Fibroblast of lung (primary cell): Measurements from ENCODE around the gene PACSIN2. TPM values are rescaled to one million over a fixed set of nuclear protein-coding genes. Genes with fewer than 3 reads are reported as not detected.
"Not testable (repeated sequence)": the region's sequence is repeated elsewhere in the genome, so short reads cannot be mapped to it uniquely, and the experiment has no call there.

Source experiments
- DNase-seq, 2 donors: peaks; one replicate each; pipeline versions ENCODE4 v3.0.0 to v3.0.0-alpha.2; 2010; ENCODE audit warnings: low read depth in 2 of 2
- H2AFZ ChIP-seq: 2 replicates; pipeline ENCODE4 v1.5.1; 2012; ENCODE audit warnings: low read length, control low read depth, inconsistent platforms
- H3K27ac ChIP-seq: 2 replicates; pipeline ENCODE4 v1.5.1; 2011; ENCODE audit warnings: low read length, control low read depth; ENCODE audit not compliant: insufficient read depth
- H3K27me3 ChIP-seq: 2 replicates; pipeline ENCODE4 v1.5.1; 2011; ENCODE audit warnings: mild to moderate bottlenecking, low read length; ENCODE audit not compliant: control insufficient read depth, insufficient read depth
- H3K36me3 ChIP-seq: 2 replicates; pipeline ENCODE4 v1.5.1; 2011; ENCODE audit warnings: low read length; ENCODE audit not compliant: control insufficient read depth, insufficient read depth
- H3K4me1 ChIP-seq: 2 replicates; pipeline ENCODE4 v1.5.1; 2011; ENCODE audit warnings: low read length; ENCODE audit not compliant: control insufficient read depth, insufficient read depth; ENCODE audit errors: extremely low read depth
- H3K4me2 ChIP-seq: 2 replicates; pipeline ENCODE4 v1.5.1; 2011; ENCODE audit warnings: low read length, control low read depth; ENCODE audit not compliant: insufficient read depth; ENCODE audit errors: extremely low read depth
- H3K4me3 ChIP-seq, 4 experiments: fragments of 200-600 bp in 1 of 4; sonication (generic) in 1 of 4; replicated peaks in 1 of 4; 2 replicates each; pipeline ENCODE4 v1.5.1; 2011 to 2016; ENCODE audit warnings: low read length in 4 of 4, low read depth in 3 of 4, mild to moderate bottlenecking in 3 of 4, control low read depth in 2 of 4, inconsistent platforms in 1 of 4, mixed read lengths in 1 of 4; ENCODE audit not compliant: insufficient read depth in 1 of 4; ENCODE audit errors: control extremely low read depth in 1 of 4
- H3K79me2 ChIP-seq: 2 replicates; pipeline ENCODE4 v1.5.1; 2012; ENCODE audit warnings: mild to moderate bottlenecking, low read length, inconsistent platforms; ENCODE audit not compliant: control insufficient read depth, insufficient read depth
- H3K9ac ChIP-seq: 2 replicates; pipeline ENCODE4 v1.5.1; 2011; ENCODE audit warnings: mild to moderate bottlenecking, low read length, control low read depth; ENCODE audit not compliant: insufficient read depth
- H3K9me3 ChIP-seq: 2 replicates; pipeline ENCODE4 v1.5.1; 2012; ENCODE audit warnings: low read depth, low read length; ENCODE audit not compliant: control insufficient read depth, insufficient read depth
- H4K20me1 ChIP-seq: 2 replicates; pipeline ENCODE4 v1.5.1; 2011; ENCODE audit warnings: low read length; ENCODE audit not compliant: control insufficient read depth, insufficient read depth; ENCODE audit errors: extremely low read depth
- EZH2 ChIP-seq: IDR thresholded peaks from 2 replicates; pipeline ENCODE4 v1.5.1; 2012; ENCODE audit warnings: low read length, control low read depth, mild to moderate bottlenecking; ENCODE audit errors: missing control alignments
- polyA plus RNA-seq, 2 donors: library from polyadenylated mRNA; depleted of rRNA in 1 of 2; stranded (reverse) in 1 of 2; unstranded in 1 of 2; fragments of >200 nt; gene quantifications; 2 replicates each; pipeline ENCODE4 v1.2.1, GENCODE V29; 2011 to 2012; ENCODE audit warnings: missing spikeins in 1 of 2
- total RNA-seq: library from RNA; depleted of rRNA; stranded (reverse); fragments of >200 nt; gene quantifications from 2 replicates; pipeline ENCODE4 v1.2.1, GENCODE V29; 2014
- TF ChIP-seq, protein P1 (sequence below), 2 donors: IDR thresholded peaks in 1 of 2; conservative IDR thresholded peaks in 1 of 2; 1 replicate in 1 of 2; 2 replicates in 1 of 2; pipeline ENCODE4 v1.5.1; 2011 to 2012; ENCODE audit warnings: low read length in 2 of 2, control low read depth in 1 of 2, inconsistent platforms in 1 of 2, low read depth in 1 of 2, mild to moderate bottlenecking in 1 of 2

The PACSIN2 gene
- total and polyA plus RNA-seq, 2 donors (not counting 1 experiment from before 2014, with no cell fraction given) = 30.1 to 41.4 TPM

DNA sequence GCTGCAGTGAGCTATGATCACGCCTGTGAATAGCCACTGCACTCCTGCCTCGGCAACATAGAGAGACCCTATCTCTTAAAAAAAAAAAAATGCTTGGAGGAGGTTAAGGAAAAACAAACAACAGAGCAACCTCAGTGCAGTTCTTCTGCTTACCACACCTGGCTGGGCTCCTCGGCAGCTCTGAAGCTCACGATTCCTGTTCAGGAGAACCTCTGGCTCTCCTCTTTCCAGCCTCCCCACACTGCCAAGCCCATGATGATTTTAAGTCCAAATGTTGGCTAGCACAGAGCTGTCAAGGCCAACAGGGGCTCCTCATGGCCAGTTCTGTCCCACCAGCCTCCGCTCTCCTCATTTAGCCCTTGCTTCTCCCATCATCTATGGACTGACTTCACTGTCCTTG, 88.2 kb downstream of the PACSIN2 start:
- H3K36me3 ChIP-seq = no peaks in the 10 kb centered on the region
- no peaks in the 10 kb centered on the region for H4K20me1 ChIP-seq
- H3K9me3 ChIP-seq = no peaks in the 10 kb centered on the region
- H3K4me1 ChIP-seq = peaks cover 22% of the 10 kb centered on the region
- H3K27ac ChIP-seq = no peak overlapping the region
- H2AFZ ChIP-seq = no peak overlapping the region
- no peak for TF ChIP-seq EZH2
- TF ChIP-seq, protein P1, sequence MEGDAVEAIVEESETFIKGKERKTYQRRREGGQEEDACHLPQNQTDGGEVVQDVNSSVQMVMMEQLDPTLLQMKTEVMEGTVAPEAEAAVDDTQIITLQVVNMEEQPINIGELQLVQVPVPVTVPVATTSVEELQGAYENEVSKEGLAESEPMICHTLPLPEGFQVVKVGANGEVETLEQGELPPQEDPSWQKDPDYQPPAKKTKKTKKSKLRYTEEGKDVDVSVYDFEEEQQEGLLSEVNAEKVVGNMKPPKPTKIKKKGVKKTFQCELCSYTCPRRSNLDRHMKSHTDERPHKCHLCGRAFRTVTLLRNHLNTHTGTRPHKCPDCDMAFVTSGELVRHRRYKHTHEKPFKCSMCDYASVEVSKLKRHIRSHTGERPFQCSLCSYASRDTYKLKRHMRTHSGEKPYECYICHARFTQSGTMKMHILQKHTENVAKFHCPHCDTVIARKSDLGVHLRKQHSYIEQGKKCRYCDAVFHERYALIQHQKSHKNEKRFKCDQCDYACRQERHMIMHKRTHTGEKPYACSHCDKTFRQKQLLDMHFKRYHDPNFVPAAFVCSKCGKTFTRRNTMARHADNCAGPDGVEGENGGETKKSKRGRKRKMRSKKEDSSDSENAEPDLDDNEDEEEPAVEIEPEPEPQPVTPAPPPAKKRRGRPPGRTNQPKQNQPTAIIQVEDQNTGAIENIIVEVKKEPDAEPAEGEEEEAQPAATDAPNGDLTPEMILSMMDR (conservative IDR thresholded peaks at IDR 0.05 in 1 of 2, IDR thresholded peaks at IDR 0.05 in 1 of 2; ENCODE audit: low read depth in 1 of 2, low read length in 2 of 2) = no peak
- DNase-seq = no peak
- no peak overlapping the region for H3K4me3 ChIP-seq
- H3K9ac ChIP-seq = no peak overlapping the region
- H3K79me2 ChIP-seq = peaks cover 40% of the 10 kb centered on the region
- no peak overlapping the region for H3K4me2 ChIP-seq
- no peaks in the 10 kb centered on the region for H3K27me3 ChIP-seq

DNA sequence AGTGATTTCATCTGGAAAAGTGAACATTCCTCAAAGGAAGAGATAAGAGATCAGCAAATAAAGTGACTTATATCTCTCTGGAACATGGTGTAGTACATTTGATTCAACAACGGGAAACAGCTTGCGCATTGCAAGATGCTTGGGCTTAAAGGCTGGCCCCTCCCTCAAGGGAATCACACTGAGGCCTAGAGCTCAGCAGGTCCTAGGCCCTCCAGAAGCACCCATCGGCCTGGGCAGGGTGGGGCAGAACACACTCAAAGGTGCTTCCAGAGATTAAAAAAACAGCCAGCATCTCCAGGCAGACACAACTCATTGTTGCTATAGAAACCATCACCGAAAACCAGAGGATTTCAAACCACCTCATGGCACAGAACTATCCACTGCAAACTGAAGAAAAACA, 88.8 kb downstream of the PACSIN2 start:
- Histone ChIP-seq H2AFZ (no peak overlapping the region), H3K27me3 (no peaks in the 10 kb centered on the region), H3K36me3 (no peaks in the 10 kb centered on the region), H3K9me3 (no peaks in the 10 kb centered on the region), H3K9ac (no peak overlapping the region), H3K79me2 (peaks cover 38% of the 10 kb centered on the region), H3K4me2 (no peak overlapping the region), H4K20me1 (no peaks in the 10 kb centered on the region), H3K4me3 (no peak overlapping the region), H3K4me1 (peaks cover 19% of the 10 kb centered on the region), H3K27ac (no peak overlapping the region)
- no peak for TF ChIP-seq EZH2
- TF ChIP-seq, protein P1 (conservative IDR thresholded peaks at IDR 0.05 in 1 of 2, IDR thresholded peaks at IDR 0.05 in 1 of 2; ENCODE audit: low read depth in 1 of 2, low read length in 2 of 2) = no peak
- DNase-seq = peak in 1 of 2 donors; percentile 32

GRCh38 chr22:42925598-42925997, 89.4 kb downstream of the PACSIN2 start:
- H3K9ac ChIP-seq = no peak overlapping the region
- TF ChIP-seq, protein P1 (conservative IDR thresholded peaks at IDR 0.05 in 1 of 2, IDR thresholded peaks at IDR 0.05 in 1 of 2; ENCODE audit: low read depth in 1 of 2, low read length in 2 of 2) = no peak
- no peak for TF ChIP-seq EZH2

GRCh38 chr22:42925031-42925430, 89.9 kb downstream of the PACSIN2 start:
- not testable (repeated sequence) for H3K9me3 ChIP-seq, H3K27me3 ChIP-seq, H3K4me2 ChIP-seq, H2AFZ ChIP-seq, H3K9ac ChIP-seq, H3K27ac ChIP-seq, H3K36me3 ChIP-seq, H4K20me1 ChIP-seq, H3K4me3 ChIP-seq, DNase-seq
- Histone ChIP-seq H3K79me2 (peaks cover 29% of the 10 kb centered on the region), H3K4me1 (peaks cover 15% of the 10 kb centered on the region)

More at GRCh38 chr22:42925598-42925997, 89.4 kb downstream of the PACSIN2 start:
- Histone ChIP-seq H3K79me2 (peaks cover 33% of the 10 kb centered on the region), H3K4me2 (no peak overlapping the region), H3K9me3 (no peaks in the 10 kb centered on the region), H3K4me1 (peaks cover 15% of the 10 kb centered on the region), H3K27me3 (no peaks in the 10 kb centered on the region), H3K36me3 (no peaks in the 10 kb centered on the region), H2AFZ (no peak overlapping the region), H3K4me3 (no peak overlapping the region), H3K27ac (no peak overlapping the region), H4K20me1 (no peaks in the 10 kb centered on the region)
- DNase-seq = no peak
